GM12891 (cell line): ENCODE results near the gene SIAH3.

Source experiments
- POLR2A ChIP-seq: IDR thresholded peaks from 2 replicates; pipeline ENCODE4 v1.6.1; 2011; ENCODE audit warnings: low read depth, low read length, control low read depth
- POLR2AphosphoS5 ChIP-seq: IDR thresholded peaks from 2 replicates; pipeline ENCODE4 v1.6.1; 2011; ENCODE audit warnings: low read depth, low read length, control low read depth

DNA sequence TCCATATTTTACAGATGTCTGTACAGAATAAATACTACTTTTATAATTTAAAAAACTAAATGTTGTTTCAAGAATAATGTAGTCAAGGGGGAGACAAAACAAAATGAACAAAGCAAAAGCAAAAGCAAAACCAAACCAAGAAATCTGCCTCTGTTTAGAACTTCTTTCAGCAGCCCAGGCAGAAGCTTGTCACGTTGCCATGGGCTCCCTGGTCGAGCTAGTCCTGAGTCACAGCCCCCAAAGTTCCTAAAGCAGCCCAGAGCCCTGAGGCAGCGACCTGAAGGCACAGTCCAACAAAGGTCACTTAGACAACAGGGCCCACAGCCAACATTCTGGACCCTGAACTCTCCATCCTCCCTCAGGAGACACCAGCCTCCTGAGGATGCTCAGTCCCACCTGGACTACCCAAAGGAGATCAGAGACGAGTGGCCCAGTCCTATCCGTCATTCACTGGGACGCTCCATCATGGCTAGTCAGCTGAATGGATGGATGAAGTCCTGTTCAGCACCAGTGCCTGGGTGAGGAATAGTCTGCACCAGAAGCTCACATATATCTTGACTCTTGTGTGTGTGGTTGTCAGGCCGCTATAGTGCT is 41.7 kb downstream of the SIAH3 start:
- TF ChIP-seq POLR2A = no peak
- TF ChIP-seq POLR2AphosphoS5 = no peak
